Ecto neural progenitor cell (in vitro differentiated cells): ENCODE measurements around the gene FBLN2.

ENCODE experiments used
- DNase-seq: peaks from one replicate; pipeline ENCODE4 v3.0.0-alpha.2; 2018; ENCODE audit warnings: low spot score

The FBLN2 gene

GRCh38 chr3:13567684-13568514 is 19.0 kb downstream of the FBLN2 start:
- no peak for DNase-seq

DNA sequence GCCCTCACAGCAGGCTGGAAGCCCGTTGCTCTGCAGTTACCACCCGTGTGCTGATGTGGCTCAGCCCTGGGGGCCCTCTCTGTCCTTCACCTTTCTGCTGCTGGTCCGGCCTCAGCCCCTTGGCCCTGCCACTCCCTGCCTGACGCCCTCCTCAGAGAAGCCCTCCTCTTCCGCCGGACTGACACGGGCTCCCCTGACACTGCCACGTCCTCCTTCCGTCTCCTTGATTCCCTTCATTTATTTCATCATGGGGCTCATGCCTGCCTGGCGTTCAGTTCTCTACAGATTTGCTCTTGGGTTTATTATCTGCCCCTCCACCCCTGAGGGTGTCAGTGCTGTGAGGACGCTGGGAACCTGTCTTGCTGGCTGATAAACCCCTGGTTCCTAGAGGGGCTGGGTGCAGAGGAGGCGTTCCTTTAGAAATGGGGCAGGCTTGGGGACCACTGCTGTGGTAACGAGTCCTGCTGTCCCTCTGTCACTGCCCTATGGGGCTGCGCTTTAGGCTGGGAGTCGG is 19.6 kb downstream of the FBLN2 start:
- no peak for DNase-seq

GRCh38 chr3:13569201-13569600 is 20.3 kb downstream of the FBLN2 start:
- DNase-seq, result no peak

DNA sequence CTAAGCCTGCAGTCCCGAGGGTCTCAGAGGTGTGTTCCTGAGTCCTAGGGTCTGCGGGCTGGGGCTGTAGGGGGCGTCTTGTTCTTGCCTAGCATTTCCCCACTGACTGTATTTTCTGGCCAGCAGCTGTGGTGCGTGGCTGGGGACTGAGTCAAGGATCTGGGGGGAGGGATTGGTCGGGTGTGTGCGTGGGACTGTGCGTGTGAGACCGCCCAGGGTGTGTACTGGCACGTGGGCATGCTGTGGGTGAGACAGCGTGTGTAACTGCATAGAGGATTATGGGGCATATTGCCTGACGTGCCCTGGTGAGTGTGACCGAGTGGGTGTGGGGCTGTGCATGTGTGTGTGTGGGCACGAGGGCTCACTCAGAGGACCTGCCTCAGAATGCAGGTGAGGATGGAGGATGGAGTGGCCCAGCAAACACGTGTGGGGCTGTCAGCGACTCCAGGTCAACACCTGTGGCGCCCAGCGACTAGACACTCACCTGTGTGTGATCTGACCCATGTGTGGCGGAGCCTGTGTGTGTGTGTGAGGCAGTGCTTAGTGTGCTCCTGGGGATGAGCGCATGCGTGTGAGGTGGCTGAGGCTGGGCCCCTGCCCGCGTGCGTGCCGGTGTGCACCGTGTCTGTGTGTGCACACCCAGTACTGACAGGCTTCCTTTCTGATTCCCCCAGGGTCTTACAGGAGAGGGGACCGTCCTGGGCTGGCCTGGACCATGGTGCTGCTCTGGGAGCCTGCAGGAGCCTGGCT is 20.9 kb downstream of the FBLN2 start:
- no peak for DNase-seq

DNA sequence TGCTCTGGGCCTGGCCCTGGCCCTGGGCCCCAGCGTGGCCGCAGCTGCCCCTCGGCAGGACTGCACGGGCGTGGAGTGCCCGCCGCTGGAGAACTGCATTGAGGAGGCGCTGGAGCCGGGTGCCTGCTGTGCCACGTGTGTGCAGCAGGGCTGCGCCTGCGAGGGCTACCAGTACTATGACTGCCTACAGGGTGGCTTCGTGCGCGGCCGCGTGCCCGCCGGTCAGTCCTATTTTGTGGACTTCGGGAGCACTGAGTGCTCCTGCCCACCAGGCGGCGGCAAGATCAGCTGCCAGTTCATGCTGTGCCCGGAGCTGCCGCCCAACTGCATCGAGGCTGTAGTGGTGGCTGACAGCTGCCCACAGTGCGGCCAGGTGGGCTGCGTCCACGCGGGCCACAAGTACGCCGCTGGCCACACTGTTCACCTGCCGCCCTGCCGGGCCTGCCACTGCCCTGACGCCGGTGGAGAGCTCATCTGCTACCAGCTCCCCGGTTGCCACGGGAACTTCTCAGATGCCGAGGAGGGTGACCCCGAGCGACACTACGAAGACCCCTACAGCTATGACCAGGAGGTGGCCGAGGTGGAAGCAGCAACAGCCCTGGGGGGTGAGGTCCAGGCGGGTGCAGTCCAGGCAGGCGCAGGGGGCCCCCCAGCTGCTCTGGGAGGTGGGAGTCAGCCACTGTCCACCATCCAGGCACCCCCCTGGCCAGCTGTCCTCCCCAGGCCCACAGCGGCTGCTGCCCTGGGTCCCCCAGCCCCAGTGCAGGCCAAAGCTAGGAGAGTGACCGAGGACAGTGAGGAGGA is 21.7 kb downstream of the FBLN2 start:
- no peak for DNase-seq

GRCh38 chr3:13571264-13571663 is 22.3 kb downstream of the FBLN2 start:
- DNase-seq, result no peak

DNA sequence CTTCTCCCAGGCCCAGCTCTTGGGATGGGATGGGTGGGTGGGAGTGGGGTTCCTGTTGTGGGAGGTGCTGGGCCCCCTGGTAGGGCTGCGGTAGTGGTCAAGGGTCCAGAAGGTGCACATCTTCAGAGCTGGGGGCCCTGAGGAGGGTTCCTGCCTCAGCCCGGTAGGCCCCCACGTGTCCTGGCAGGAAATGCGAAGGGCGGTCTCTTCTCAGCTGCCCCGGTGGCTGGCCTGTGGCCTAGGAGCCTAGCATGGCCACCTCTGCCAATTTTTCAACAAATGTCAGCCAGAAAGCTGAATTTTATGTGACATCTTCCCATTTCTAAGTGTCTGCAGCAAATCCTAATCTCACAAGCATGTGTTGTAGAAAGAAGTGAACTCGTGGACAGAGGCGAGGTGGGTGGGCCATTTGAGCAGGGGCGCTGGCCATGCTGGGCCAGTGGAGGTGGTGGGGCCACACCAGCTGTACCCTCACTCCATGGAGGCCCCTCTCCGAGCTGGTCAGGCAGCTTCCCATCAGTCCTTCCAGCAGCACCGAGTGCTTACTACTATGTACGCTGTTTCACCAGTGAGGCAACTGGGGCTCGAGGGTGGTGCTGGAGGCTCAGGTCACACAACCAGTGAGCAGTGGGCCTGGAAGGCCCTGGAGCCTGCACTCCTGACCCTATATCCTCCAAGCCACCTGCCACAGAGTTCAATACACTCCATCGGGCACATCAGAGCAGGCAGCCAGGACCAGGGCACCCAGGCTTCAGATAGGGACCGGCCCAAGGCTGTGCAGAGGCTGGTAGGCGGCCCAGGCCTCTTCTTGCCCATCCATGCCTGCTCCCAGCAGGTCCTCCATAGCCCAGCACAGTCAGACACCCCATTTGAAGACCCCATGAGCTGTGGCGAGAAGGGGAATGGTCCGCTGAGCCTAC is 23.2 kb downstream of the FBLN2 start:
- DNase-seq, result no peak

- DNase-seq, result no peak
Measured at GRCh38 chr3:13572926-13573623, 24.1 kb downstream of the FBLN2 start.

- no peak for DNase-seq
Measured at GRCh38 chr3:13574083-13574797, 25.3 kb downstream of the FBLN2 start.

DNA sequence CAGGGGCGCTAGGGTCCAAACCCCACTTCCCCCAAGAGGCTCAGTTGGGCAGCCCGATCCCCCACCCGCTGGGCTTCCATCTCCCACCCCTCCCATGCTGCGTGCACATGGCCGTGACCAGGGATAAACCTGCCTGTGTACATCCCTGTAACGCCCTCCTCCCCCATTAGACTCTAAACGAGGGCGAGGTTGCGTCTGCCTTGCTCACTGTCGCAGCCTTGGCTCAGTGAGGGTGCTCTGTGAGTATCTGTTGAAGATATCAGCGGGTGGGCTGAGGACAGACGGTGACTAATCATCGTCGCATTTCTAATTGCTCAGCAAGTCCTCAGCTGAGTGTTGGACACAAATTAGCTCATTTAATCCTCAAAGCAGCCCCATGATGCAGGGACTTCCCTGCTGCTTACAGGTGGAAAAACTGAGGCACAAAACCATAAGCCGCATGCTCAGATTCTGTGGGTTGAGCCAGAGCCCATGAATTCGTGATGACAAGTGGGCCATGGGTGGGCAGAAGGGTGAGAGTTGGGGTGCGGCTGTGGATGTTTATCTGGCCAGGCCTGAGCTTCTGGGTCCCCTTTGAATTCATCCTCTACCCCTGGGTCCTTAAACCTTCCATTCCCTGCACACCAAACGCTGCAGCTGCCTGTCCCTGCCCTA is 26.0 kb downstream of the FBLN2 start:
- no peak for DNase-seq

- DNase-seq, result no peak
Measured at GRCh38 chr3:13575459-13576061, 26.6 kb downstream of the FBLN2 start.

- DNase-seq, result no peak
Measured at GRCh38 chr3:13577181-13578121, 28.5 kb downstream of the FBLN2 start.

DNA sequence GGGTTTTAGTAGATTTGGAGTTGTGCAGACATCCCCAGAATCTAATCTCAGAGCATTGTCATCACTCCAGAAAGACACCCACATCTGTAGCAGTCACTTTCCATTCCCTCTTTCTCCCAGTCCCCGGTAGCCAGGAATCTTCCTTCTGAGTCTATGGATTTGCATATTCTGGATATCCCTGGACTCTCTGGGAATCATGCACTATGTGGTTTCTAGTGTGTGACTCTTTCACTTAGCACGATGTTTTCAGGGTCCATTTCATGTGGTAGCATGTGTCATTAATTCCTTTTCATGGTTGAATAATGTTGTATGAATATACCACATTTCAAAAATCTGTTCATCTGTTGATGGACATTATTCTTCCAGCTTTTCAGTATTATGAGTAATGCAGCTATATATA is 29.3 kb downstream of the FBLN2 start:
- no peak for DNase-seq

- no peak for DNase-seq
Measured at GRCh38 chr3:13579063-13579462, 30.1 kb downstream of the FBLN2 start.

- DNase-seq, result no peak
Measured at GRCh38 chr3:13580256-13581023, 31.5 kb downstream of the FBLN2 start.

DNA sequence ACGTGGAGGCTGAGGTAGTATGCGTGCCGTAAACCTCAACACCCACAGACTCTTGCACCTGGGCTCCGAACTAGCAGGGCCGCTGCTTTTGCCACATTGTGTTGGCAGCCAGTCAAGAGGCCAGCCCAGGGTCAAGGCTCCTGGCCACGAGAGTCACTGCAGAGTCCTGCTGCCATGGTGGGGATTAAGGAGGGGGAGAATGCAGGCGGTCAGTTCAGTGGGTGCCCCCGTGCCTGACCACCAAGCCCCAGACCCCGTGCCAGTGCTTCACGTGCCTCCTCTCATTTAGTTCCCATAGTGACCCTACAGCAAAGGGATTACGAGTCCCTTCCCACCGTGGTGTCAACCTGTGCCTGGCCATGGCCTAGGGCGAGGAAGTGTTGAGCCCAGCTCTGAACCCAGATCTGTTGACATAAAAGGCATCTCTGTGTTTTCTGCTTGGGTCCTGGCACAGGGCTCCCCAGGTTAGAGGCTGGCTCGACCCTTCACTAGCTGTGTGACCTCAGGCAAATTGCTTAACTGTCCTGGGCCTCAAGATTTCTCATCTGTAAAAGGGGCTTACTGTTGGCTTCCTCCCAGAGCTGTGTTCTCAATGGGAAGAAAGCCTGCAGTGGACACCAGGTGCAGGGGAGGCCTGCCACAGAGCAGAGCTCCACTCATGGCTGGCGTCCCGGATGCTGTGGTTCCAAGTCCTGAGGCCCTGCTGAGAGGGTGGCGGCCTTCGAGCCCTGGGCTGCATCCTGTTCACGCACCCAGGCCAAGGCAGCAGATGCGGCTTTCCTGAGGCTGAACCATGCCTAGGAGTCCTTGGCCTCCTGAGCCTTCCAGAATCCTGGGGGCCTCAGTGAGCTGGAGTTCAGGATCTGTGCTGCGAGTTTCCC is 32.8 kb downstream of the FBLN2 start:
- DNase-seq, result no peak
